ENCODE data around the gene CFAP161. TPM values are rescaled to one million over a fixed set of nuclear protein-coding genes. Genes with fewer than 3 reads are reported as not detected.

CFAP161 gene
- total RNA-seq, 4 donors from 2014 or later: 0.40 to 0.57 TPM; not detected in 2

- peak; percentile 81 for ATAC-seq
- H3K27me3 ChIP-seq: peaks cover 3% of the 10 kb centered on the region
- H3K4me3 ChIP-seq: no peak overlapping the region
- no peak for TF ChIP-seq EP300 (IDR thresholded peaks at IDR 0.05)
- no peak for TF ChIP-seq POLR2A (IDR thresholded peaks at IDR 0.05)
- no peak for TF ChIP-seq POLR2AphosphoS5 (IDR thresholded peaks at IDR 0.05)
- peak overlapping the region in 3 of 4 donors; percentile 53 to 67 (median 67) for H3K27ac ChIP-seq
- H3K9me3 ChIP-seq: no peaks in the 10 kb centered on the region
- WGBS, 2 donors (ENCODE audit: low coverage in 1 of 2): 12 to 17% methylated on average over 2 to 4 of the region's 11 CpGs
- no peaks in the 10 kb centered on the region for H3K36me3 ChIP-seq
- peaks cover 0 to 23% (median 19%) of the 10 kb centered on the region in 3 donors for H3K4me1 ChIP-seq
Observed at GRCh38 chr15:81160312-81161159, 26.5 kb downstream of the CFAP161 start.

- no peak overlapping the region for H3K4me3 ChIP-seq
- no peak for ATAC-seq
- H3K27ac ChIP-seq: peak overlapping the region in 3 of 4 donors; percentile 53 to 67 (median 67)
- H3K36me3 ChIP-seq: no peaks in the 10 kb centered on the region
- no peaks in the 10 kb centered on the region for H3K9me3 ChIP-seq
- peaks cover 3% of the 10 kb centered on the region for H3K27me3 ChIP-seq
- TF ChIP-seq POLR2A (IDR thresholded peaks at IDR 0.05): no peak
- TF ChIP-seq CTCF (IDR thresholded peaks at IDR 0.05): no peak
- no peak for TF ChIP-seq EP300 (IDR thresholded peaks at IDR 0.05)
- no peak for TF ChIP-seq POLR2AphosphoS5 (IDR thresholded peaks at IDR 0.05)
- peaks cover 0 to 23% (median 19%) of the 10 kb centered on the region in 3 donors for H3K4me1 ChIP-seq
- 46 to 54% methylated on average over 3 to 4 of the region's 4 CpGs for WGBS, 2 donors (ENCODE audit: low coverage in 1 of 2)
Observed at GRCh38 chr15:81161160-81161673, 27.1 kb downstream of the CFAP161 start.

- 67 to 69% methylated on average over 5 of the region's 7 CpGs for WGBS, 2 donors (ENCODE audit: low coverage in 1 of 2)
- no peak for ATAC-seq
- no peaks in the 10 kb centered on the region for H3K36me3 ChIP-seq
- TF ChIP-seq EP300 (IDR thresholded peaks at IDR 0.05) (no peak), POLR2AphosphoS5 (IDR thresholded peaks at IDR 0.05) (no peak)
- H3K27me3 ChIP-seq: peaks cover 3% of the 10 kb centered on the region
- peak overlapping the region in 1 of 4 donors; percentile 67 for H3K27ac ChIP-seq
- H3K9me3 ChIP-seq: no peaks in the 10 kb centered on the region
- no peak overlapping the region for H3K4me3 ChIP-seq
- peaks cover 0 to 23% (median 19%) of the 10 kb centered on the region in 3 donors for H3K4me1 ChIP-seq
Observed at GRCh38 chr15:81161851-81162250, 27.8 kb downstream of the CFAP161 start.

- 72% methylated on average over 3 of the region's 3 CpGs; no CpG with 5 or more reads in 1 of the 2 donors for WGBS, 2 donors (ENCODE audit: low coverage in 1 of 2)
- Histone ChIP-seq H3K4me3 (no peak overlapping the region), H3K4me1 (peaks cover 0 to 30% (median 19%) of the 10 kb centered on the region in 3 donors), H3K9me3 (no peaks in the 10 kb centered on the region), H3K27me3 (peaks cover 3% of the 10 kb centered on the region), H3K27ac (peak overlapping the region in 1 of 4 donors; percentile 8), H3K36me3 (no peaks in the 10 kb centered on the region)
- ATAC-seq: no peak
- TF ChIP-seq POLR2A (IDR thresholded peaks at IDR 0.05) (no peak), CTCF (IDR thresholded peaks at IDR 0.05) (no peak), EP300 (IDR thresholded peaks at IDR 0.05) (no peak), POLR2AphosphoS5 (IDR thresholded peaks at IDR 0.05) (no peak)
Observed at GRCh38 chr15:81163961-81164800, 30.1 kb downstream of the CFAP161 start.

GRCh38 chr15:81165535-81165934 lies 31.5 kb downstream of the CFAP161 start:
- 43 to 72% methylated on average over 1 to 3 of the region's 3 CpGs for WGBS, 2 donors (ENCODE audit: low coverage in 1 of 2)
- no peak for TF ChIP-seq EP300 (IDR thresholded peaks at IDR 0.05)
- Histone ChIP-seq H3K9me3 (no peaks in the 10 kb centered on the region), H3K4me3 (no peak overlapping the region), H3K27ac (no peak overlapping the region), H3K27me3 (peaks cover 3% of the 10 kb centered on the region), H3K36me3 (no peaks in the 10 kb centered on the region), H3K4me1 (peaks cover 0 to 22% (median 16%) of the 10 kb centered on the region in 3 donors)
- no peak for ATAC-seq

Measured in gastroesophageal sphincter (tissue), 4 donors.